MM.1S (cell line): ENCODE results near the gene C9.
"Not testable (repeated sequence)": the region's sequence is repeated elsewhere in the genome, so short reads cannot be mapped to it uniquely, and the experiment has no call there.

Experiments
- DNase-seq: peaks from one replicate; pipeline ENCODE4 v3.0.0-alpha.2; 2015
- H2AFZ ChIP-seq: fragments of 300-600 bp; sonication (generic); 2 replicates; pipeline ENCODE4 v1.6.0; 2016; ENCODE audit warnings: antibody characterized with exemption, low read length
- H3F3A ChIP-seq: fragments of 300-600 bp; sonication (generic); 2 replicates; pipeline ENCODE4 v1.6.1; 2016; ENCODE audit warnings: mild to moderate bottlenecking, antibody characterized with exemption, low read length, moderate library complexity, mixed read lengths; ENCODE audit not compliant: insufficient read depth
- H3K27ac ChIP-seq: fragments of 300-600 bp; sonication (generic); 2 replicates; pipeline ENCODE4 v1.5.1; 2016; ENCODE audit warnings: mild to moderate bottlenecking, low read length
- H3K27me3 ChIP-seq: fragments of 300-600 bp; sonication (generic); replicated peaks from 2 replicates; pipeline ENCODE4 v1.6.0; 2016; ENCODE audit warnings: low read length; ENCODE audit not compliant: insufficient read depth
- H3K36me3 ChIP-seq: fragments of 300-600 bp; sonication (generic); replicated peaks from 2 replicates; pipeline ENCODE4 v1.6.1; 2016; ENCODE audit warnings: mild to moderate bottlenecking, low read length, mixed read lengths; ENCODE audit not compliant: insufficient read depth
- H3K4me1 ChIP-seq: fragments of 300-600 bp; sonication (generic); 2 replicates; pipeline ENCODE4 v1.6.1; 2016; ENCODE audit warnings: low read length, mixed read lengths
- H3K4me2 ChIP-seq: fragments of 300-600 bp; sonication (generic); 2 replicates; pipeline ENCODE4 v1.6.0; 2016; ENCODE audit warnings: low read depth, low read length
- H3K4me3 ChIP-seq: fragments of 300-600 bp; sonication (generic); 2 replicates; pipeline ENCODE4 v1.5.1; 2016; ENCODE audit warnings: low read length, mixed read lengths
- H3K79me2 ChIP-seq: fragments of 300-600 bp; sonication (generic); 2 replicates; pipeline ENCODE4 v1.6.1; 2016; ENCODE audit warnings: mixed run types, low read length, mixed read lengths
- H3K9ac ChIP-seq: fragments of 300-600 bp; sonication (generic); 2 replicates; pipeline ENCODE4 v1.6.1; 2016; ENCODE audit warnings: low read length, mixed read lengths
- H3K9me2 ChIP-seq: fragments of 300-600 bp; sonication (generic); replicated peaks from 2 replicates; pipeline ENCODE4 v1.6.1; 2016; ENCODE audit warnings: mild to moderate bottlenecking, low read length, mixed read lengths; ENCODE audit not compliant: insufficient read depth
- H3K9me3 ChIP-seq: fragments of 300-600 bp; sonication (generic); replicated peaks from 2 replicates; pipeline ENCODE4 v1.6.1; 2016; ENCODE audit warnings: mild to moderate bottlenecking, low read length, mixed read lengths; ENCODE audit not compliant: insufficient read depth
- H4K20me1 ChIP-seq: fragments of 300-600 bp; sonication (generic); 2 replicates; pipeline ENCODE4 v1.6.1; 2016; ENCODE audit warnings: mild to moderate bottlenecking, low read length, moderate library complexity, mixed read lengths; ENCODE audit not compliant: insufficient read depth
- CTCF ChIP-seq: fragments of 300-600 bp; sonication (generic); IDR thresholded peaks from 2 replicates; pipeline ENCODE4 v1.5.1; 2016; ENCODE audit warnings: antibody characterized with exemption, low read length, mixed read lengths
- EZH2 ChIP-seq: fragments of 300-600 bp; sonication (generic); optimal IDR thresholded peaks from 2 replicates; pipeline ENCODE3; 2017; ENCODE audit warnings: low read depth, mild to moderate bottlenecking, antibody characterized with exemption, low read length, mixed read lengths
- EZH2phosphoT487 ChIP-seq: fragments of 300-600 bp; sonication (generic); IDR thresholded peaks from 2 replicates; pipeline ENCODE4 v1.6.1; 2018; ENCODE audit warnings: antibody characterized with exemption, low read length

The C9 gene

GRCh38 chr5:39284552-39284951 is 79.7 kb downstream of the C9 start:
- Histone ChIP-seq H3K79me2 (no peaks in the 10 kb centered on the region), H4K20me1 (no peaks in the 10 kb centered on the region), H3K9me2 (no peaks in the 10 kb centered on the region), H3K4me2 (no peak overlapping the region), H3K27me3 (no peaks in the 10 kb centered on the region), H3F3A (no peaks in the 10 kb centered on the region), H3K36me3 (no peaks in the 10 kb centered on the region), H3K9ac (no peak overlapping the region), H3K4me1 (no peaks in the 10 kb centered on the region), H3K27ac (no peak overlapping the region), H3K9me3 (no peaks in the 10 kb centered on the region), H2AFZ (no peak overlapping the region), H3K4me3 (no peak overlapping the region)
- DNase-seq = no peak
- TF ChIP-seq CTCF = no peak
- no peak for TF ChIP-seq EZH2
- no peak for TF ChIP-seq EZH2phosphoT487

- Histone ChIP-seq H3K4me2 (no peak overlapping the region), H3K4me3 (no peak overlapping the region), H3K27me3 (no peaks in the 10 kb centered on the region), H2AFZ (peak overlapping the region; percentile 25; the same call in 1 of the 2 replicates), H3K27ac (no peak overlapping the region), H3K79me2 (no peaks in the 10 kb centered on the region), H3K9ac (no peak overlapping the region), H4K20me1 (no peaks in the 10 kb centered on the region), H3K4me1 (no peaks in the 10 kb centered on the region), H3K9me3 (no peaks in the 10 kb centered on the region), H3K36me3 (no peaks in the 10 kb centered on the region), H3F3A (no peaks in the 10 kb centered on the region), H3K9me2 (no peaks in the 10 kb centered on the region)
- peak; percentile 80 for DNase-seq
- peak; percentile 84 for TF ChIP-seq CTCF
- no peak for TF ChIP-seq EZH2
Observed at GRCh38 chr5:39283231-39283818, 81.0 kb downstream of the C9 start.

GRCh38 chr5:39282561-39282960 is 81.7 kb downstream of the C9 start:
- Histone ChIP-seq H2AFZ (no peak overlapping the region), H3K4me3 (no peak overlapping the region), H3K36me3 (no peaks in the 10 kb centered on the region), H3K9me3 (no peaks in the 10 kb centered on the region), H3F3A (no peaks in the 10 kb centered on the region), H3K79me2 (no peaks in the 10 kb centered on the region), H3K4me1 (no peaks in the 10 kb centered on the region), H3K9ac (no peak overlapping the region), H3K4me2 (no peak overlapping the region), H3K27ac (no peak overlapping the region), H4K20me1 (no peaks in the 10 kb centered on the region), H3K27me3 (no peaks in the 10 kb centered on the region), H3K9me2 (no peaks in the 10 kb centered on the region)
- no peak for DNase-seq
- TF ChIP-seq CTCF = no peak
- no peak for TF ChIP-seq EZH2
- no peak for TF ChIP-seq EZH2phosphoT487

GRCh38 chr5:39275865-39276264 is 88.4 kb downstream of the C9 start:
- not testable (repeated sequence) for H2AFZ ChIP-seq, H3K9ac ChIP-seq, DNase-seq, H4K20me1 ChIP-seq, H3K9me2 ChIP-seq, H3K27me3 ChIP-seq, H3K27ac ChIP-seq, H3K36me3 ChIP-seq, H3K4me3 ChIP-seq, H3F3A ChIP-seq, H3K4me2 ChIP-seq, H3K9me3 ChIP-seq, H3K79me2 ChIP-seq
- H3K4me1 ChIP-seq = peaks cover 16% of the 10 kb centered on the region
